Thoracic aorta (tissue), 2 donors: ENCODE results near the gene FAM120A. TPM values are rescaled to one million over a fixed set of nuclear protein-coding genes. Genes with fewer than 3 reads are reported as not detected.
A peak's percentile ranks its signal among the peaks of the same experiment; 100 is the strongest.

Experiments
- ATAC-seq: fragments of 150-250 bp; one replicate; pipeline ENCODE4 v1.8.0; 2017; ENCODE audit warnings: low read depth; ENCODE audit not compliant: insufficient number of reproducible peaks, low FRiP score
- DNase-seq: peaks from one replicate; pipeline ENCODE4 v3.0.0-alpha.2; 2020; ENCODE audit warnings: low spot score
- H3K27ac ChIP-seq, 2 donors: fragments of 200-600 bp; sonication (generic); 1 replicate in 1 of 2; 2 replicates in 1 of 2; pipeline ENCODE4 v1.5.1; 2016; ENCODE audit warnings: mild to moderate bottlenecking in 2 of 2, moderate library complexity in 2 of 2
- H3K27me3 ChIP-seq: fragments of 200-600 bp; sonication (generic); replicated peaks from 2 replicates; pipeline ENCODE4 v1.6.0; 2016; ENCODE audit warnings: mild to moderate bottlenecking; ENCODE audit not compliant: insufficient read depth
- H3K36me3 ChIP-seq: fragments of 200-600 bp; sonication (generic); one replicate; pipeline ENCODE4 v1.5.1; 2016
- H3K4me1 ChIP-seq, 2 donors: fragments of 200-600 bp; sonication (generic); 1 replicate in 1 of 2; 2 replicates in 1 of 2; pipeline versions ENCODE4 v1.5.1 to v1.6.0; 2016; ENCODE audit warnings: low read depth in 2 of 2, mild to moderate bottlenecking in 1 of 2; ENCODE audit not compliant: control insufficient read depth in 1 of 2
- H3K4me3 ChIP-seq: fragments of 200-600 bp; sonication (generic); 2 replicates; pipeline ENCODE4 v1.5.1; 2016; ENCODE audit warnings: mild to moderate bottlenecking
- H3K9me3 ChIP-seq: fragments of 200-600 bp; sonication (generic); 2 replicates; pipeline ENCODE4 v1.5.1; 2016
- total RNA-seq, 2 donors: library from RNA; depleted of rRNA; stranded (reverse); fragments of >200 nt; gene quantifications; one replicate each; pipeline versions ENCODE4 v1.1.0 to v1.2.3, GENCODE V29; 2016
- TF ChIP-seq, protein P1 (sequence below): fragments of 200-600 bp; sonication (generic); IDR thresholded peaks from one replicate; pipeline ENCODE4 v1.5.1; 2019; ENCODE audit warnings: antibody characterized with exemption

FAM120A gene
- total RNA-seq, 2 donors from 2014 or later, result 65.3 to 87.8 TPM

DNA sequence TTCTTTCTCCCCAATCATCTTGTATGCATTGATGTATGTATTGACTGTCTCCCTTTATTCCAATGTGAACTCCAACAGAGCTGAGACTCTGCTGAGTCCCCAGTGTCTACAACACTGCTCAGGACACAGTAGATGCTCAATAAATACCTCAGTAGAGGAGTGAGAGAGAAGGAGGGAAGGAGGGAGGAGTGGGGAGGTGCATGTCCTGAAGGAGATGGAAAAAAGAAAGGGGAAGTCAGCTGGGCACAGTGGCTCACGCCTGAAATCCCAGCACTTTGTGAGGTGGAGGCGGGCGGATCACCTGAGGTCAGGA lies 122.0 kb downstream of the FAM120A start:
- no peak for DNase-seq
- TF ChIP-seq, protein P1, sequence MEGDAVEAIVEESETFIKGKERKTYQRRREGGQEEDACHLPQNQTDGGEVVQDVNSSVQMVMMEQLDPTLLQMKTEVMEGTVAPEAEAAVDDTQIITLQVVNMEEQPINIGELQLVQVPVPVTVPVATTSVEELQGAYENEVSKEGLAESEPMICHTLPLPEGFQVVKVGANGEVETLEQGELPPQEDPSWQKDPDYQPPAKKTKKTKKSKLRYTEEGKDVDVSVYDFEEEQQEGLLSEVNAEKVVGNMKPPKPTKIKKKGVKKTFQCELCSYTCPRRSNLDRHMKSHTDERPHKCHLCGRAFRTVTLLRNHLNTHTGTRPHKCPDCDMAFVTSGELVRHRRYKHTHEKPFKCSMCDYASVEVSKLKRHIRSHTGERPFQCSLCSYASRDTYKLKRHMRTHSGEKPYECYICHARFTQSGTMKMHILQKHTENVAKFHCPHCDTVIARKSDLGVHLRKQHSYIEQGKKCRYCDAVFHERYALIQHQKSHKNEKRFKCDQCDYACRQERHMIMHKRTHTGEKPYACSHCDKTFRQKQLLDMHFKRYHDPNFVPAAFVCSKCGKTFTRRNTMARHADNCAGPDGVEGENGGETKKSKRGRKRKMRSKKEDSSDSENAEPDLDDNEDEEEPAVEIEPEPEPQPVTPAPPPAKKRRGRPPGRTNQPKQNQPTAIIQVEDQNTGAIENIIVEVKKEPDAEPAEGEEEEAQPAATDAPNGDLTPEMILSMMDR, result no peak
- Histone ChIP-seq H3K4me1 (peaks cover 8 to 27% of the 10 kb centered on the region in 2 donors), H3K36me3 (no peaks in the 10 kb centered on the region), H3K9me3 (no peaks in the 10 kb centered on the region), H3K27ac (no peak overlapping the region), H3K4me3 (no peak overlapping the region), H3K27me3 (no peaks in the 10 kb centered on the region)
- no peak for ATAC-seq

DNA sequence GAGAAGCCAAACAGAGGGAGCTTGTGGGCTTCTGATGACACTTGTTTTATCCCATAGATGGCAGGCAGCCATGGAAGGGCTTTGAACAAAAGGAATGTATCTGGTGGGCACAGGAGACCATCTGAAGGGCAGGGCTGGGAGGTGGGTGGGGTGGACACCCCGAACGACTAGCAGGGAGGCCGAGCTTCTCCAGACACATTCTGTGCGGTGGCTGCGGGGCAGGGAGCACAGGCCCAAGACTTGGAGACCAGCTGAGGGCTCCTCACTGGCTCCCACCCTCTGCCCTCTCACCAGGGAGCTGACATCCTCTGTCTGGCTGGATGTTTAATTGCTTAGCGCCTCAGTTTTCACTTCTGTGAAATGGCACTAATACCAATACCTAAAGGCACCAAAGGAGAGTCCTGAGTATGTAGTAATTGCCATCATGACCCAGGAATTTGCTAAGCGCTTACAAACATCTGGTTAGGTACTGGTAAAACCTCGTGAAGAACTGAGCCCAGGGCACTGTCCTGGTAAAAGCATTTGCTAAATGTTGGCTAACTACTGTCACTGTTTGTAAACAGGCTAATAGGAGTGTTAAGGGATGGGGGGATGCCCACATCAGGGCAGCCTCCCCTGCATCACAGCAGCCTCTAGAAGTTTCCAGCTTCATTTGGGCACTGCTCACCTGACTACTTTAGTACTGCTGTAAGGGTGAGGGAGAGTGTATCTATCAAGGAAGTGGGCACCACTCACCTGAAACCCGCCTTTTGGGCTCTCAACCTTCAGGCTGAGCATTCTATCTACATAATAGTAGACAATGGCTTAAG lies 122.8 kb downstream of the FAM120A start:
- H3K4me3 ChIP-seq, result no peak overlapping the region
- TF ChIP-seq, protein P1, result no peak
- peaks cover 15 to 36% of the 10 kb centered on the region in 2 donors for H3K4me1 ChIP-seq
- no peaks in the 10 kb centered on the region for H3K27me3 ChIP-seq
- DNase-seq (no peak), ATAC-seq (no peak)
- no peaks in the 10 kb centered on the region for H3K36me3 ChIP-seq
- no peaks in the 10 kb centered on the region for H3K9me3 ChIP-seq
- H3K27ac ChIP-seq, result no peak overlapping the region

DNA sequence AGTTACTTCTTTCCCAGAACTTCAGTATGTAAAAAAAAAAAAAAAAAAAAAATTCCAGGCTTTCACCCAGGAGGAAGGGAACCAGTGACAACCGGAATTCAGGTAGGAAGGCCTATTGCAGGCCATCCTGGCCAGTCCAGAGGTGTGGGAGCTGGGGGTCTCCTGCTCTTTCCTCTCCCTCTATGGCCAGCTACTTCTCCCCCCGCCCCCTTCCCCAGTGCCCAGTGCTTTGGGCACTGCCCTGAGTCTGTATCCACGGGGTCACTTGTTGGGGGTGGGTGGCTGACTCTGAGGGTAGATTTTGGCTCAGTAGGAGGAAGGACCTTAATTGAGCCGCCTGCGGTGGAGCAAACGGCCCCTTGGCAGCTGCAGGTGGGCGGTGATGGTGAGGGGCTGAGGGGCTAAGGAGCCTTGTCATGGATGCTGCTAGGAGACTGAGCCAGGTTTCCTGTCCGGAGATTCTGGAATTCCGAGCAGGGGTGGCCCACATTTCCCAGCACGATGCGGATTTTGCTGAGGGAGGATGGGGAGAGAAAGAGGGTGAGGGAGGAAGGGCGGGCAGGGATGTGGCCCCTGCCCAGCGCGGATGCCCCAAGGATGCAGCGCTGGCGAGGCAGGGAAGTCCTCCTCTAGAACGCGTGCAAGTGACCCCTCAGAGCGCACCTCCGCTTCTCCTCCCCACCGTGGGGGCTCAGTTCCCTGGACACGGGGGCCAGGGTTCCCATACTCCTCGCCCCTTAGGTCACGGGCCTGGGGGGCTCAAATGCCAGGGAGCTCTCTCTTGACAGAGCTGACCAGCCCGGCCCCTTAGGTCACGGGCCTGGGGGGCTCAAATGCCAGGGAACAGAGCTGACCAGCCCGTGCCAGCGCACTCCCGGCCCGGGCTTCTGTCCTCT lies 123.7 kb downstream of the FAM120A start:
- Histone ChIP-seq H3K4me1 (peaks cover 17 to 44% of the 10 kb centered on the region in 2 donors), H3K27ac (peak overlapping the region; percentile 93 to 94), H3K27me3 (no peaks in the 10 kb centered on the region), H3K4me3 (peak overlapping the region; percentile 92), H3K9me3 (no peaks in the 10 kb centered on the region), H3K36me3 (no peaks in the 10 kb centered on the region)
- DNase-seq (no peak), ATAC-seq (no peak)
- TF ChIP-seq, protein P1, result no peak

DNA sequence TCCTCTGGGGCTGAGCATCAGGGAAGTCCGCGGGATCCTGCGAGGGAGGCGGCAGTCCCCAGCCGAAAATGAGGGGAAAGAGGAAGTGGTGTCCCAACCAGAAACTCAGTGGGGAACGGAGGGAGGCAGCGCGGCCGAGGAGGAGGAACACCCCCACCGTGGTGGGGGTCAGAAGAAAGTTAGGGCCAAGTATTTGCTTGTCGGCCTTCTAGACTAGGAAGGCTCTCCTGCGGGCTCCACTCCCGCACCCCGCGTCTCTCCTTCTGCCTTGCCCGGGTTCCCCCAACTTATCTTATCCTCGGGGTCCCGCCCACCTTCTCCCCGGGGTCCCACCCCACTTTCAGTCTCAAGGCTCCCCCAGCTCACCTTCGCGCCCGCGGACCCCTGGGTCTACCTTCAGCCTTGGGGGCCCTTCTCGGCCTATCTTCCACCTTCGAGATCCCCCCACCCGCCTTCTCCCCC lies 124.3 kb downstream of the FAM120A start:
- Histone ChIP-seq H3K36me3 (no peaks in the 10 kb centered on the region), H3K27me3 (no peaks in the 10 kb centered on the region), H3K27ac (peak overlapping the region; percentile 93 to 94), H3K4me1 (peaks cover 19 to 51% of the 10 kb centered on the region in 2 donors), H3K4me3 (peak overlapping the region; percentile 92), H3K9me3 (no peaks in the 10 kb centered on the region)
- TF ChIP-seq, protein P1, result no peak
- ATAC-seq (peak; percentile 25), DNase-seq (no peak)
